NB4 (cell line): Measurements from ENCODE around the gene CREBL2.

Source experiments
- CTCF ChIP-seq: IDR thresholded peaks from one replicate; pipeline ENCODE4 v1.5.1; 2012; ENCODE audit warnings: low read depth, low read length
- MAX ChIP-seq: IDR thresholded peaks from 2 replicates; pipeline ENCODE4 v1.6.1; 2011; ENCODE audit warnings: low read depth, low read length
- POLR2A ChIP-seq: IDR thresholded peaks from 2 replicates; pipeline ENCODE4 v1.6.1; 2011; ENCODE audit warnings: mild to moderate bottlenecking; ENCODE audit not compliant: insufficient read length; ENCODE audit errors: extremely low read depth

- TF ChIP-seq CTCF (no peak), POLR2A (no peak), MAX (no peak)
Observed at GRCh38 chr12:12663644-12664294, 52.1 kb downstream of the CREBL2 start.
